PC-3 (cell line): Measurements from ENCODE around the gene LITAF. TPM values are rescaled to one million over a fixed set of nuclear protein-coding genes. Genes with fewer than 3 reads are reported as not detected.

ENCODE experiments used
- ATAC-seq: fragments of 200-7000 bp; cut with Tn5 transposase; 2 replicates; pipeline ENCODE4 v1.9.1; 2020; ENCODE audit warnings: mild to moderate bottlenecking, moderate library complexity
- BruUV-seq: library from RNA; stranded (reverse); fragments of 400-500 nt; replicated peaks from 2 replicates; lab custom pipeline; 2021; lab: Mats Ljungman, UMichigan
- CTCF ChIA-PET: fragments of 300-600 bp; sonication (Branson Sonifier 250); formaldehyde crosslinking; loops from one replicate; lab custom pipeline; 2022; ENCODE audit warnings: antibody characterized with exemption; lab: Charles Lee
- POLR2A ChIA-PET: fragments of 300-600 bp; sonication (Branson Sonifier 250); formaldehyde crosslinking; loops from one replicate; lab custom pipeline; 2022; ENCODE audit warnings: antibody characterized with exemption; ENCODE audit not compliant: unreplicated experiment; lab: Charles Lee
- DNase-seq: peaks from one replicate; pipeline ENCODE4 v3.0.0-alpha.2; 2015
- H2AFZ ChIP-seq: fragments of 300-600 bp; sonication (generic); 2 replicates; pipeline ENCODE4 v1.6.0; 2016; ENCODE audit warnings: antibody characterized with exemption, low read length
- H3F3A ChIP-seq: fragments of 300-600 bp; sonication (generic); one replicate; pipeline ENCODE4 v1.6.0; 2017; ENCODE audit warnings: antibody characterized with exemption, low read length, control low read depth, mild to moderate bottlenecking; ENCODE audit not compliant: unreplicated experiment
- H3K27ac ChIP-seq: fragments of 300-600 bp; sonication (generic); 2 replicates; pipeline ENCODE4 v1.5.1; 2016; ENCODE audit warnings: mild to moderate bottlenecking, low read length
- H3K27me3 ChIP-seq: fragments of 300-600 bp; sonication (generic); 2 replicates; pipeline ENCODE4 v1.6.1; 2016; ENCODE audit warnings: low read length, mixed read lengths
- H3K36me3 ChIP-seq: fragments of 300-600 bp; sonication (generic); 2 replicates; pipeline ENCODE4 v1.6.1; 2016; ENCODE audit warnings: low read depth, mixed run types, low read length, mixed read lengths
- H3K4me1 ChIP-seq: fragments of 300-600 bp; sonication (generic); 2 replicates; pipeline ENCODE4 v1.5.1; 2016; ENCODE audit warnings: low read length; ENCODE audit not compliant: insufficient read depth
- H3K4me2 ChIP-seq: fragments of 300-600 bp; sonication (generic); 2 replicates; pipeline ENCODE4 v1.6.0; 2016; ENCODE audit warnings: low read length
- H3K4me3 ChIP-seq: fragments of 300-600 bp; sonication (generic); 2 replicates; pipeline ENCODE4 v1.5.1; 2016; ENCODE audit warnings: mild to moderate bottlenecking, low read length, mixed read lengths
- H3K79me2 ChIP-seq: fragments of 300-600 bp; sonication (generic); 2 replicates; pipeline ENCODE4 v1.6.1; 2017; ENCODE audit warnings: low read length, mixed read lengths
- H3K9ac ChIP-seq: fragments of 300-600 bp; sonication (generic); 2 replicates; pipeline ENCODE4 v1.6.0; 2016; ENCODE audit warnings: mild to moderate bottlenecking, low read length
- H3K9me2 ChIP-seq: fragments of 300-600 bp; sonication (generic); replicated peaks from 2 replicates; pipeline ENCODE4 v1.6.1; 2016; ENCODE audit warnings: mixed run types, low read length, mixed read lengths
- H3K9me3 ChIP-seq: fragments of 300-600 bp; sonication (generic); 2 replicates; pipeline ENCODE4 v1.6.1; 2016; ENCODE audit warnings: low read length, mixed read lengths
- H4K20me1 ChIP-seq: fragments of 300-600 bp; sonication (generic); 2 replicates; pipeline ENCODE4 v1.6.1; 2016; ENCODE audit warnings: low read length, mixed read lengths
- EZH2 ChIP-seq: fragments of 300-600 bp; sonication (generic); IDR thresholded peaks from one replicate; pipeline ENCODE4 v1.6.1; 2017; ENCODE audit warnings: antibody characterized with exemption, mild to moderate bottlenecking, low read length; ENCODE audit not compliant: unreplicated experiment
- EZH2phosphoT487 ChIP-seq: fragments of 300-600 bp; sonication (generic); IDR thresholded peaks from 2 replicates; pipeline ENCODE4 v1.6.1; 2018; ENCODE audit warnings: mild to moderate bottlenecking, antibody characterized with exemption, low read length, borderline replicate concordance
- intact Hi-C: fragments of 100-400 bp; cut with micrococcal nuclease; formaldehyde crosslinking; loops from 2 replicates; pipeline ENCODE4 v1.9.0; 2023
- total RNA-seq: library from RNA; depleted of rRNA; stranded (reverse); fragments of >200 nt; gene quantifications from 2 replicates; pipeline ENCODE4 v1.2.3, GENCODE V29; 2014
- TF ChIP-seq, protein P1 (sequence below): fragments of 300-600 bp; sonication (generic); conservative IDR thresholded peaks from 2 replicates; pipeline ENCODE4 v1.5.1; 2017; ENCODE audit warnings: antibody characterized with exemption, low read depth, mild to moderate bottlenecking, low read length

Gene LITAF
- total RNA-seq, 1 experiment from 2014 or later, result 13.1 TPM

GRCh38 chr16:11619327-11619851 lies 32.7 kb upstream of the LITAF start:
- TF ChIP-seq EZH2phosphoT487 (no peak), EZH2 (no peak)
- TF ChIP-seq, protein P1, sequence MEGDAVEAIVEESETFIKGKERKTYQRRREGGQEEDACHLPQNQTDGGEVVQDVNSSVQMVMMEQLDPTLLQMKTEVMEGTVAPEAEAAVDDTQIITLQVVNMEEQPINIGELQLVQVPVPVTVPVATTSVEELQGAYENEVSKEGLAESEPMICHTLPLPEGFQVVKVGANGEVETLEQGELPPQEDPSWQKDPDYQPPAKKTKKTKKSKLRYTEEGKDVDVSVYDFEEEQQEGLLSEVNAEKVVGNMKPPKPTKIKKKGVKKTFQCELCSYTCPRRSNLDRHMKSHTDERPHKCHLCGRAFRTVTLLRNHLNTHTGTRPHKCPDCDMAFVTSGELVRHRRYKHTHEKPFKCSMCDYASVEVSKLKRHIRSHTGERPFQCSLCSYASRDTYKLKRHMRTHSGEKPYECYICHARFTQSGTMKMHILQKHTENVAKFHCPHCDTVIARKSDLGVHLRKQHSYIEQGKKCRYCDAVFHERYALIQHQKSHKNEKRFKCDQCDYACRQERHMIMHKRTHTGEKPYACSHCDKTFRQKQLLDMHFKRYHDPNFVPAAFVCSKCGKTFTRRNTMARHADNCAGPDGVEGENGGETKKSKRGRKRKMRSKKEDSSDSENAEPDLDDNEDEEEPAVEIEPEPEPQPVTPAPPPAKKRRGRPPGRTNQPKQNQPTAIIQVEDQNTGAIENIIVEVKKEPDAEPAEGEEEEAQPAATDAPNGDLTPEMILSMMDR, result no peak
- Histone ChIP-seq H3K27ac (no peak overlapping the region), H3K79me2 (no peaks in the 10 kb centered on the region), H3K4me3 (no peak overlapping the region), H3K4me2 (no peak overlapping the region), H3K4me1 (no peaks in the 10 kb centered on the region), H3K27me3 (no peaks in the 10 kb centered on the region), H3K9ac (no peak overlapping the region), H4K20me1 (no peaks in the 10 kb centered on the region), H3K36me3 (no peaks in the 10 kb centered on the region), H3K9me2 (no peaks in the 10 kb centered on the region), H3F3A (no peaks in the 10 kb centered on the region), H2AFZ (no peak overlapping the region), H3K9me3 (no peaks in the 10 kb centered on the region)
- CTCF ChIA-PET, result no interaction called here
- ATAC-seq (no peak), DNase-seq (no peak)
- POLR2A ChIA-PET, result no interaction called here
- BruUV-seq, result no TSS peak
- intact Hi-C loops, result no loop called here

GRCh38 chr16:11618107-11618717 lies 31.5 kb upstream of the LITAF start:
- Histone ChIP-seq H3K4me1 (no peaks in the 10 kb centered on the region), H3K4me3 (no peak overlapping the region), H4K20me1 (no peaks in the 10 kb centered on the region), H3K9me2 (no peaks in the 10 kb centered on the region), H3K27me3 (no peaks in the 10 kb centered on the region), H3K9ac (no peak overlapping the region), H3K9me3 (no peaks in the 10 kb centered on the region), H3K36me3 (no peaks in the 10 kb centered on the region), H3K27ac (no peak overlapping the region), H2AFZ (no peak overlapping the region), H3K4me2 (no peak overlapping the region), H3F3A (no peaks in the 10 kb centered on the region), H3K79me2 (no peaks in the 10 kb centered on the region)
- intact Hi-C loops, result no loop called here
- CTCF ChIA-PET, result no interaction called here
- ATAC-seq, result no peak
- POLR2A ChIA-PET, result no interaction called here
- TF ChIP-seq, protein P1, result no peak
- no peak for TF ChIP-seq EZH2phosphoT487
- no peak for TF ChIP-seq EZH2
- no peak for DNase-seq
- no TSS peak for BruUV-seq

DNA sequence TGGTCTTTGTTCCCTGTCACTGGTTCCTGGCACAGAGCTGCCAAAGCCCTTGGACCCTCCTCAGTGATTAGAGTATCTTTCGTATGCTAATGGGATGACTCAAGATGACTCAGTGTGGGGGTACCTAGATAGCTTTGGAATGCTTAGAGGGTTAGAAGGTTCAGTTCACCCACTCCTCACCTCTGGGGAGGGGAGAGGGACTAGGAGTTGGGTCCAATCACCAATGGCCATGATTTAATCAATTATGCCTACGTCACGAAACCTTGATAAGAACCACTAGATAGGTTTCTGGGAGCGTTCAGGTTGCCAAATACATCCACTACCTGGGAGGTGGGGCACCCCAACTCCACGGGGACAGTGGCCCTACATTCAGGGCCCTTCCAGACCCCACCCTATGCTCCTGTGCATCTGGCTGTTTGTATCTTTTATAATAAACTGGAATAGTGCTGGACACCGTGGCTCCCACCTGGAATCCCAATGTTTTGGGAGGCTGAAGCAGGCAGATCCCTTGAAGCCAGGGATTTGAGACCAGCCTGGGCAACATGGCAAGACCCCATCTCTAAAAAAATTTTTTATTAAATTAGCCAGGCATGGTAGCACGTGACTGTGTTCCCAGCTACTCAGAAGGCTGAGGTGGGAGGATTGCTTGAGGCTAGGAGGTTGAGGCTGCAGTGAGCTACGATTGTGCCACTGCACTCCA lies 29.2 kb upstream of the LITAF start:
- no peaks in the 10 kb centered on the region for H3K4me1 ChIP-seq
- H3K36me3 ChIP-seq, result no peaks in the 10 kb centered on the region
- no peaks in the 10 kb centered on the region for H3K9me2 ChIP-seq
- H4K20me1 ChIP-seq, result no peaks in the 10 kb centered on the region
- no peak overlapping the region for H3K4me3 ChIP-seq
- no peaks in the 10 kb centered on the region for H3K9me3 ChIP-seq
- intact Hi-C loops, result no loop called here
- H3K79me2 ChIP-seq, result no peaks in the 10 kb centered on the region
- DNase-seq (no peak), ATAC-seq (no peak)
- no peak for TF ChIP-seq EZH2
- TF ChIP-seq, protein P1, result no peak
- TF ChIP-seq EZH2phosphoT487, result no peak
- no peak overlapping the region for H3K4me2 ChIP-seq
- no peaks in the 10 kb centered on the region for H3F3A ChIP-seq
- H3K27ac ChIP-seq, result no peak overlapping the region
- ChIA-PET CTCF (no interaction called here), POLR2A (no interaction called here)
- H3K9ac ChIP-seq, result no peak overlapping the region
- no peak overlapping the region for H2AFZ ChIP-seq
- no TSS peak for BruUV-seq
- no peaks in the 10 kb centered on the region for H3K27me3 ChIP-seq
